HepG2 (cell line): ENCODE data around the gene FGF1. TPM values are rescaled to one million over a fixed set of nuclear protein-coding genes. Genes with fewer than 3 reads are reported as not detected.
A peak's percentile ranks its signal among the peaks of the same experiment; 100 is the strongest.

Source experiments
- BCL6 ChIP-seq: IDR thresholded peaks from 2 replicates; pipeline ENCODE4 v1.6.1; 2016; ENCODE audit warnings: missing genetic modification reagents, missing compliant biosample characterization
- GABPB1 ChIP-seq: IDR thresholded peaks from 2 replicates; pipeline ENCODE4 v1.6.1; 2016; ENCODE audit warnings: mild to moderate bottlenecking, missing genetic modification reagents, moderate library complexity, missing compliant biosample characterization
- HIVEP1 ChIP-seq: sonication (generic); formaldehyde crosslinking; IDR thresholded peaks from 2 replicates; pipeline ENCODE4 v1.4.0; 2020; ENCODE audit warnings: mild to moderate bottlenecking, missing genetic modification reagents
- HNRNPLL ChIP-seq: fragments of 200-400 bp; formaldehyde crosslinking; IDR thresholded peaks from 2 replicates; pipeline ENCODE4 v1.6.1; 2017; ENCODE audit warnings: mild to moderate bottlenecking, low read depth, low read length; ENCODE audit not compliant: poor library complexity, severe bottlenecking
- IRX3 ChIP-seq: sonication (generic); formaldehyde crosslinking; IDR thresholded peaks from 2 replicates; pipeline ENCODE4 v1.8.1; 2023; ENCODE audit warnings: mild to moderate bottlenecking, low read depth, missing genetic modification reagents, borderline replicate concordance
- NFE2L1 ChIP-seq: sonication (generic); formaldehyde crosslinking; IDR thresholded peaks from 2 replicates; pipeline ENCODE4 v1.4.0; 2020; ENCODE audit warnings: missing genetic modification reagents, mild to moderate bottlenecking, borderline replicate concordance
- NFE2L2 ChIP-seq: fragments of 150-350 bp; IDR thresholded peaks from 2 replicates; pipeline ENCODE4 v1.6.1; 2014; ENCODE audit warnings: low read length
- SMC3 ChIP-seq: IDR thresholded peaks from 2 replicates; pipeline ENCODE4 v1.6.1; 2011; ENCODE audit warnings: low read length, improper control_type of control experiment
- SNAPC2 ChIP-seq: sonication (generic); formaldehyde crosslinking; IDR thresholded peaks from 2 replicates; pipeline ENCODE4 v1.8.1; 2022; ENCODE audit warnings: mild to moderate bottlenecking, missing genetic modification reagents
- SNRNP70 ChIP-seq: fragments of 200-400 bp; formaldehyde crosslinking; IDR thresholded peaks from 2 replicates; pipeline ENCODE4 v1.6.1; 2017; ENCODE audit warnings: mild to moderate bottlenecking, low read depth, low read length, moderate library complexity
- STAG1 ChIP-seq: sonication (generic); formaldehyde crosslinking; IDR thresholded peaks from 2 replicates; pipeline ENCODE4 v1.4.0; 2020; ENCODE audit warnings: missing genetic modification reagents
- ZBTB21 ChIP-seq: sonication (generic); formaldehyde crosslinking; IDR thresholded peaks from 2 replicates; pipeline ENCODE4 v1.4.0; 2020; ENCODE audit warnings: missing genetic modification reagents
- ZBTB7A ChIP-seq: sonication (generic); formaldehyde crosslinking; IDR thresholded peaks from 2 replicates; pipeline ENCODE4 v1.8.0; 2022; ENCODE audit warnings: mild to moderate bottlenecking, missing genetic modification reagents
- ZNF430 ChIP-seq: sonication (generic); formaldehyde crosslinking; IDR thresholded peaks from 2 replicates; pipeline ENCODE4 v1.9.0; 2021; ENCODE audit warnings: mild to moderate bottlenecking, missing genetic modification reagents
- ZNF44 ChIP-seq: sonication (generic); formaldehyde crosslinking; IDR thresholded peaks from 2 replicates; pipeline ENCODE4 v1.5.1; 2020; ENCODE audit warnings: mild to moderate bottlenecking, missing genetic modification reagents
- ZNF547 ChIP-seq: sonication (generic); formaldehyde crosslinking; IDR thresholded peaks from 2 replicates; pipeline ENCODE4 v1.5.1; 2020; ENCODE audit warnings: mild to moderate bottlenecking, missing genetic modification reagents
- ZNF674 ChIP-seq: sonication (generic); formaldehyde crosslinking; IDR thresholded peaks from 2 replicates; pipeline ENCODE4 v1.5.0; 2020; ENCODE audit warnings: low read depth, mild to moderate bottlenecking, missing genetic modification reagents
- ZNF747 ChIP-seq: sonication (generic); formaldehyde crosslinking; IDR thresholded peaks from 2 replicates; pipeline ENCODE4 v1.8.1; 2023; ENCODE audit warnings: missing genetic modification reagents, mild to moderate bottlenecking, borderline replicate concordance
- ZNF781 ChIP-seq: sonication (generic); formaldehyde crosslinking; IDR thresholded peaks from 2 replicates; pipeline ENCODE4 v1.5.1; 2020; ENCODE audit warnings: borderline replicate concordance, mild to moderate bottlenecking, missing genetic modification reagents; ENCODE audit errors: not compliant biosample characterization
- ZNF788 ChIP-seq: sonication (generic); formaldehyde crosslinking; IDR thresholded peaks from 2 replicates; pipeline ENCODE4 v1.5.0; 2020; ENCODE audit warnings: mild to moderate bottlenecking, missing genetic modification reagents, borderline replicate concordance
- polyA plus RNA-seq, 8 experiments: library from polyadenylated mRNA; depleted of rRNA in 3 of 8; stranded (reverse) in 7 of 8; unstranded in 1 of 8; fragments of >200 nt; fragmentation: Illumina TruSeq in 4 of 8; extraction: Trizol in 4 of 8; gene quantifications; 2 replicates each; pipeline versions ENCODE4 v1.2.1 to v1.2.3, GENCODE V29; 2011 to 2016; ENCODE audit warnings: low read depth in 4 of 8, missing spikeins in 1 of 8, mixed read lengths in 1 of 8; ENCODE audit not compliant: insufficient read depth in 1 of 8
- total RNA-seq, 5 experiments: library from RNA; depleted of rRNA; stranded (reverse); fragments of >200 nt; fragmentation: Illumina TruSeq; extraction: Trizol; gene quantifications; 2 replicates each; pipeline ENCODE4 v1.2.3, GENCODE V29; 2016; ENCODE audit warnings: low read depth in 1 of 5
- TF ChIP-seq, protein P1 (sequence below): IDR thresholded peaks from 2 replicates; pipeline ENCODE4 v1.6.1; 2016
- TF ChIP-seq, protein P2 (sequence below): sonication (generic); formaldehyde crosslinking; IDR thresholded peaks from 2 replicates; pipeline ENCODE4 v1.4.0; 2020; ENCODE audit warnings: missing genetic modification reagents, mild to moderate bottlenecking, borderline replicate concordance
- TF ChIP-seq, protein P3 (sequence below): IDR thresholded peaks from 2 replicates; pipeline ENCODE4 v1.6.1; 2016; ENCODE audit warnings: mild to moderate bottlenecking, missing biosample characterization, missing genetic modification reagents
- TF ChIP-seq, protein P4 (sequence below): sonication (generic); formaldehyde crosslinking; IDR thresholded peaks from 2 replicates; pipeline ENCODE4 v1.8.1; 2023; ENCODE audit warnings: mild to moderate bottlenecking, moderate library complexity, missing genetic modification reagents
- TF ChIP-seq, protein P5 (sequence below): sonication (generic); formaldehyde crosslinking; IDR thresholded peaks from 2 replicates; pipeline ENCODE4 v1.4.0; 2020; ENCODE audit warnings: missing genetic modification reagents, borderline replicate concordance

The FGF1 gene
- total and polyA plus RNA-seq, 2 of the 13 experiments (the other 11 are each of a cell fraction or from before 2014, with no cell fraction given), result not detected

DNA sequence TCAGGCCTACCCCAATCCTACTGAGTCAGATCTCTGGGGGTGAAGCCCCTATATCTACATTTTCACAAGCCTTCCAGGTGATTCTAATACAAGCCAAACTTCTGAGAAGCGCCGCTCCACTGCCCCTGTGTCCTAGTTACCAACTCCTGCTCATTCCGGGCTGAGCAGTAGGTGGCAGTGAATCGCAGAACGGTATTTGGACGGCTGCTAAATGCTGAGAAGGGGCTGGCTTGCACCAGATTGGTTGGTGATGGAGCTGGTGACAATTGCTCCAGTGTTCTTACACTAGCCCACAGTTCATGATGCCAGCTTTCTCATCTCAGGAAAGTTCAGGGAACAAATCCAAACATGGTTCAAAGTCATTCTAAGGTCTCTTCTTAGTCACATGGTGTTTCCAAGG is 31.1 kb upstream of the FGF1 start (continued):
- TF ChIP-seq ZNF44 (no peak), ZNF747 (CRISPR knock-in tag) (no peak), IRX3 (no peak), HIVEP1 (no peak), ZNF430 (CRISPR knock-in tag) (no peak), ZNF674 (CRISPR knock-in tag) (no peak), NFE2L1 (no peak), HNRNPLL (no peak), BCL6 (no peak), GABPB1 (CRISPR knock-in tag) (no peak), ZBTB21 (CRISPR knock-in tag) (no peak), ZNF547 (CRISPR knock-in tag) (no peak), ZBTB7A (CRISPR knock-in tag) (no peak), STAG1 (CRISPR knock-in tag) (peak; percentile 72), NFE2L2 (no peak), SNRNP70 (no peak), ZNF788 (CRISPR knock-in tag) (no peak), SNAPC2 (CRISPR knock-in tag) (no peak), SMC3 (peak; percentile 61), ZNF781 (CRISPR knock-in tag) (no peak)
- TF ChIP-seq, protein P1, sequence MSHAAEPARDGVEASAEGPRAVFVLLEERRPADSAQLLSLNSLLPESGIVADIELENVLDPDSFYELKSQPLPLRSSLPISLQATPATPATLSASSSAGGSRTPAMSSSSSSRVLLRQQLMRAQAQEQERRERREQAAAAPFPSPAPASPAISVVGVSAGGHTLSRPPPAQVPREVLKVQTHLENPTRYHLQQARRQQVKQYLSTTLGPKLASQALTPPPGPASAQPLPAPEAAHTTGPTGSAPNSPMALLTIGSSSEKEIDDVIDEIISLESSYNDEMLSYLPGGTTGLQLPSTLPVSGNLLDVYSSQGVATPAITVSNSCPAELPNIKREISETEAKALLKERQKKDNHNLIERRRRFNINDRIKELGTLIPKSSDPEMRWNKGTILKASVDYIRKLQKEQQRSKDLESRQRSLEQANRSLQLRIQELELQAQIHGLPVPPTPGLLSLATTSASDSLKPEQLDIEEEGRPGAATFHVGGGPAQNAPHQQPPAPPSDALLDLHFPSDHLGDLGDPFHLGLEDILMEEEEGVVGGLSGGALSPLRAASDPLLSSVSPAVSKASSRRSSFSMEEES (CRISPR knock-in tag), result no peak
- TF ChIP-seq, protein P2, sequence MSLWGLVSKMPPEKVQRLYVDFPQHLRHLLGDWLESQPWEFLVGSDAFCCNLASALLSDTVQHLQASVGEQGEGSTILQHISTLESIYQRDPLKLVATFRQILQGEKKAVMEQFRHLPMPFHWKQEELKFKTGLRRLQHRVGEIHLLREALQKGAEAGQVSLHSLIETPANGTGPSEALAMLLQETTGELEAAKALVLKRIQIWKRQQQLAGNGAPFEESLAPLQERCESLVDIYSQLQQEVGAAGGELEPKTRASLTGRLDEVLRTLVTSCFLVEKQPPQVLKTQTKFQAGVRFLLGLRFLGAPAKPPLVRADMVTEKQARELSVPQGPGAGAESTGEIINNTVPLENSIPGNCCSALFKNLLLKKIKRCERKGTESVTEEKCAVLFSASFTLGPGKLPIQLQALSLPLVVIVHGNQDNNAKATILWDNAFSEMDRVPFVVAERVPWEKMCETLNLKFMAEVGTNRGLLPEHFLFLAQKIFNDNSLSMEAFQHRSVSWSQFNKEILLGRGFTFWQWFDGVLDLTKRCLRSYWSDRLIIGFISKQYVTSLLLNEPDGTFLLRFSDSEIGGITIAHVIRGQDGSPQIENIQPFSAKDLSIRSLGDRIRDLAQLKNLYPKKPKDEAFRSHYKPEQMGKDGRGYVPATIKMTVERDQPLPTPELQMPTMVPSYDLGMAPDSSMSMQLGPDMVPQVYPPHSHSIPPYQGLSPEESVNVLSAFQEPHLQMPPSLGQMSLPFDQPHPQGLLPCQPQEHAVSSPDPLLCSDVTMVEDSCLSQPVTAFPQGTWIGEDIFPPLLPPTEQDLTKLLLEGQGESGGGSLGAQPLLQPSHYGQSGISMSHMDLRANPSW (CRISPR knock-in tag), result no peak
- TF ChIP-seq, protein P3, sequence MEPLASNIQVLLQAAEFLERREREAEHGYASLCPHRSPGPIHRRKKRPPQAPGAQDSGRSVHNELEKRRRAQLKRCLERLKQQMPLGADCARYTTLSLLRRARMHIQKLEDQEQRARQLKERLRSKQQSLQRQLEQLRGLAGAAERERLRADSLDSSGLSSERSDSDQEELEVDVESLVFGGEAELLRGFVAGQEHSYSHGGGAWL (CRISPR knock-in tag), result no peak
- TF ChIP-seq, protein P4, sequence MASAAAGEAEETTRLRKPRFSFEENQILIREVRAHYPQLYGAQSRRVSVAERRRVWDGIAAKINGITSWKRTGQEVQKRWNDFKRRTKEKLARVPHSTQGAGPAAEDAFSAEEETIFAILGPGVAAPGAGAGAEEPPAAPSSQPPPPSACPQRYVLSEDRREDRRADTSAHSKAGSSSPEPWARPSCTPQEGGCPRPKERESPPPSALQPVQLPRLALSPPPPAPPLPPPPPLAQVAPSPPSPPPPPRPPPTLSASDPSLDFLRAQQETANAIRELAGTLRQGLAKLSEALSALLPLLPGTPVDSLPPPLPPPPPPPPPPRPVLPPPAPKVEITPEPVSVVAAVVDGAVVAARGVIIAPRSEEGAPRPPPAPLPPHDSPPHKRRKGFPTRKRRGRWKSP (CRISPR knock-in tag), result no peak
- TF ChIP-seq, protein P5, sequence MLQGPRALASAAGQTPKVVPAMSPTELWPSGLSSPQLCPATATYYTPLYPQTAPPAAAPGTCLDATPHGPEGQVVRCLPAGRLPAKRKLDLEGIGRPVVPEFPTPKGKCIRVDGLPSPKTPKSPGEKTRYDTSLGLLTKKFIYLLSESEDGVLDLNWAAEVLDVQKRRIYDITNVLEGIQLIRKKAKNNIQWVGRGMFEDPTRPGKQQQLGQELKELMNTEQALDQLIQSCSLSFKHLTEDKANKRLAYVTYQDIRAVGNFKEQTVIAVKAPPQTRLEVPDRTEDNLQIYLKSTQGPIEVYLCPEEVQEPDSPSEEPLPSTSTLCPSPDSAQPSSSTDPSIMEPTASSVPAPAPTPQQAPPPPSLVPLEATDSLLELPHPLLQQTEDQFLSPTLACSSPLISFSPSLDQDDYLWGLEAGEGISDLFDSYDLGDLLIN (CRISPR knock-in tag), result no peak
